Endothelial cell (in vitro differentiated cells): ENCODE results near the gene PDE4D. TPM values are rescaled to one million over a fixed set of nuclear protein-coding genes. Genes with fewer than 3 reads are reported as not detected.

ENCODE experiments used
- DNase-seq: peaks from one replicate; pipeline ENCODE4 v3.0.0; 2021; ENCODE audit warnings: low spot score
- H3K27ac Mint-ChIP-seq: one replicate; pipeline ENCODE4 v1.8.0; 2021; ENCODE audit warnings: mixed read lengths, inconsistent platforms; ENCODE audit not compliant: unreplicated experiment
- H3K27me3 Mint-ChIP-seq: one replicate; pipeline ENCODE4 v1.8.0; 2021; ENCODE audit warnings: mild to moderate bottlenecking, moderate library complexity, mixed read lengths, inconsistent platforms; ENCODE audit not compliant: unreplicated experiment
- H3K36me3 Mint-ChIP-seq: one replicate; pipeline ENCODE4 v1.8.0; 2021; ENCODE audit warnings: mild to moderate bottlenecking, low read depth, mixed read lengths, inconsistent platforms; ENCODE audit not compliant: unreplicated experiment
- H3K4me1 Mint-ChIP-seq: one replicate; pipeline ENCODE4 v1.8.0; 2021; ENCODE audit warnings: mild to moderate bottlenecking, mixed read lengths, inconsistent platforms; ENCODE audit not compliant: unreplicated experiment
- H3K4me3 Mint-ChIP-seq: one replicate; pipeline ENCODE4 v1.8.0; 2021; ENCODE audit warnings: mild to moderate bottlenecking, mixed read lengths, inconsistent platforms; ENCODE audit not compliant: unreplicated experiment
- H3K9me3 Mint-ChIP-seq: one replicate; pipeline ENCODE4 v1.8.0; 2021; ENCODE audit warnings: mixed read lengths, inconsistent platforms; ENCODE audit not compliant: unreplicated experiment
- CTCF ChIP-seq: fragments of 200-600 bp; sonication (generic); IDR thresholded peaks from one replicate; pipeline ENCODE4 v1.5.0; 2021; ENCODE audit warnings: antibody characterized with exemption; ENCODE audit not compliant: unreplicated experiment
- total RNA-seq: library from RNA; stranded (reverse); fragmentation: NEBNext Ultra II Directional; extraction: Animal tissue kit (Norgen Biotek cat#: 25700); gene quantifications from one replicate; pipeline ENCODE4 v1.2.1, GENCODE V29; 2021; ENCODE audit not compliant: unreplicated experiment

PDE4D gene
- total RNA-seq, 1 donor from 2014 or later = 9.4 TPM

GRCh38 chr5:59745415-59745863 is 148.1 kb downstream of the PDE4D start:
- DNase-seq = no peak
- H3K36me3 Mint-ChIP-seq = no peaks in the 10 kb centered on the region
- no peak for TF ChIP-seq CTCF
- no peak overlapping the region for H3K4me3 Mint-ChIP-seq
- no peaks in the 10 kb centered on the region for H3K9me3 Mint-ChIP-seq
- no peaks in the 10 kb centered on the region for H3K4me1 Mint-ChIP-seq
- H3K27me3 Mint-ChIP-seq = peaks cover 1% of the 10 kb centered on the region
- H3K27ac Mint-ChIP-seq = no peak overlapping the region

- Mint-ChIP-seq H3K27me3 (peaks cover 1% of the 10 kb centered on the region), H3K4me1 (no peaks in the 10 kb centered on the region), H3K9me3 (no peaks in the 10 kb centered on the region), H3K27ac (no peak overlapping the region), H3K36me3 (no peaks in the 10 kb centered on the region), H3K4me3 (no peak overlapping the region)
- TF ChIP-seq CTCF = no peak
- DNase-seq = no peak
These were observed 149.0 kb downstream of the PDE4D start for GRCh38 chr5:59744531-59744992.

- Mint-ChIP-seq H3K9me3 (no peaks in the 10 kb centered on the region), H3K27me3 (no peaks in the 10 kb centered on the region), H3K4me1 (no peaks in the 10 kb centered on the region), H3K27ac (no peak overlapping the region), H3K36me3 (no peaks in the 10 kb centered on the region), H3K4me3 (no peak overlapping the region)
- TF ChIP-seq CTCF = no peak
- DNase-seq = no peak
These were observed 151.9 kb downstream of the PDE4D start for GRCh38 chr5:59741599-59741998.

- H3K27me3 Mint-ChIP-seq = no peaks in the 10 kb centered on the region
- H3K27ac Mint-ChIP-seq = no peak overlapping the region
- no peaks in the 10 kb centered on the region for H3K4me1 Mint-ChIP-seq
- no peaks in the 10 kb centered on the region for H3K9me3 Mint-ChIP-seq
- DNase-seq = no peak
- no peaks in the 10 kb centered on the region for H3K36me3 Mint-ChIP-seq
- H3K4me3 Mint-ChIP-seq = no peak overlapping the region
- TF ChIP-seq CTCF = no peak
These were observed 155.5 kb downstream of the PDE4D start for GRCh38 chr5:59738024-59738423.

- no peak overlapping the region for H3K27ac Mint-ChIP-seq
- H3K9me3 Mint-ChIP-seq = no peaks in the 10 kb centered on the region
- H3K4me3 Mint-ChIP-seq = no peak overlapping the region
- peaks cover 13% of the 10 kb centered on the region for H3K4me1 Mint-ChIP-seq
- no peak for TF ChIP-seq CTCF
- no peaks in the 10 kb centered on the region for H3K36me3 Mint-ChIP-seq
- H3K27me3 Mint-ChIP-seq = no peaks in the 10 kb centered on the region
- no peak for DNase-seq
These were observed 160.7 kb downstream of the PDE4D start for GRCh38 chr5:59732806-59733205.
